Heart right ventricle (tissue), 16 donors: ENCODE results near the gene GADL1. TPM values are rescaled to one million over a fixed set of nuclear protein-coding genes. Genes with fewer than 3 reads are reported as not detected.
A peak's percentile ranks its signal among the peaks of the same experiment; 100 is the strongest.

Experiments used
- ATAC-seq, 8 donors: fragments of 200-7000 bp; cut with Tn5 transposase; one replicate each; pipeline ENCODE4 v1.9.1; 2020; ENCODE audit warnings: mild to moderate bottlenecking in 8 of 8, moderate library complexity in 8 of 8, moderate number of reproducible peaks in 1 of 8
- DNase-seq, 2 donors: peaks; one replicate each; pipeline ENCODE4 v3.0.0-alpha.2; 2020
- H3K27ac ChIP-seq, 10 donors: fragments of 200-600 bp; sonication (generic) in 2 of 10; one replicate each; pipeline versions ENCODE4 v1.5.0 to v1.8.0; 2020 to 2022; ENCODE audit warnings: mild to moderate bottlenecking in 3 of 10
- H3K27me3 ChIP-seq, 7 donors: fragments of 200-600 bp; one replicate each; pipeline ENCODE4 v1.8.0; 2021 to 2022; ENCODE audit warnings: mild to moderate bottlenecking in 2 of 7
- H3K36me3 ChIP-seq, 9 donors: fragments of 200-600 bp; sonication (generic) in 1 of 9; one replicate each; pipeline versions ENCODE4 v1.5.0 to v1.8.0; 2020 to 2022; ENCODE audit warnings: mild to moderate bottlenecking in 2 of 9
- H3K4me1 ChIP-seq, 9 donors: fragments of 200-600 bp; sonication (generic) in 1 of 9; one replicate each; pipeline versions ENCODE4 v1.5.0 to v1.8.0; 2020 to 2022; ENCODE audit warnings: mild to moderate bottlenecking in 4 of 9
- H3K4me3 ChIP-seq, 10 donors: fragments of 200-600 bp; sonication (generic) in 2 of 10; one replicate each; pipeline versions ENCODE4 v1.5.0 to v1.8.0; 2020 to 2022; ENCODE audit warnings: mild to moderate bottlenecking in 7 of 10, moderate library complexity in 2 of 10
- H3K9me3 ChIP-seq, 11 donors: fragments of 200-600 bp in 10 of 11; sonication (generic) in 2 of 11; one replicate each; pipeline versions ENCODE4 v1.5.0 to v1.8.0; 2013 to 2022; ENCODE audit warnings: mild to moderate bottlenecking in 2 of 11, control low read depth in 1 of 11, moderate library complexity in 1 of 11
- WGBS, 2 donors: extraction: QIAGEN DNeasy Blood & Tissue Kit; methylation state at CpG; one replicate each; pipeline ENCODE4 v1.1.7; 2013; ENCODE audit warnings: inconsistent platforms in 1 of 2; 5-methylcytosine and 5-hydroxymethylcytosine counted together
- intact Hi-C, 10 donors: fragments of 100-400 bp; cut with DNase I; formaldehyde crosslinking; loops; one replicate each; pipeline versions ENCODE4 v1.11.1 to v1.14.2; 2022
- polyA plus RNA-seq, 2 donors: library from polyadenylated mRNA; stranded (reverse); fragments of 200-250 nt; gene quantifications; one replicate each; pipeline ENCODE4 v1.2.3, GENCODE V29; 2013
- total RNA-seq, 10 donors: library from RNA; stranded (reverse); fragmentation: NEBNext Ultra II Directional in 3 of 10; extraction: Animal tissue kit (Norgen Biotek cat#: 25700) in 3 of 10; gene quantifications; one replicate each; pipeline versions ENCODE4 v1.2.1 to v1.2.4, GENCODE V29; 2021 to 2023
- TF ChIP-seq, protein P1 (sequence below), 9 donors: fragments of 200-600 bp; sonication (generic) in 2 of 9; IDR thresholded peaks; one replicate each; pipeline versions ENCODE4 v1.5.0 to v1.8.0; 2021 to 2022; ENCODE audit warnings: antibody characterized with exemption in 9 of 9, mild to moderate bottlenecking in 5 of 9, moderate library complexity in 1 of 9
- donor health status: Arrhythmogenic right ventricular cardiomyopathy.
- donor health status: ischemic (EF 13 %, LVEDD 7.1; RV severe dilation, severe dysfunction).
- donor health status: healthy with polysubstance abuse.
- donor health status: DM: no; HTN: yes; CAD: no.
- donor health status: DM: no; HTN: no; CAD: no.
- donor health status: ischemic (EF 25% LVEDD 6.9; RV normal size, moderate dysfunction).
- donor health status: ischemic (EF 25% LVEDD 5.7; RV mildly dilated, moderate dysfunction).
- donor health status: healthy.
- donor health status: DM: yes; HTN: yes; CAD: no.
- donor health status: Ischemic cardiomyopathy.
- donor health status: ischemic (EF 35%, LVEDD 5.7; RV mildly dilated, moderate dysfunction).
- donor health status: nonischemic (EF 11% LVEDD 7.7; RV severe dilation, severe dysfunction).
- donor health status: DM: yes; HTN: yes; CAD: no.
- donor health status: PGD.
- donor health status: ischemic (EF 29% LVEDD 5.4; RV normal size, mild dysfunction).
- donor health status: nonischemic (EF 23%, LVEDD 6.1; RV moderate dilation, normal function).

The GADL1 gene
- total and polyA plus RNA-seq, 12 donors, result 0.12 to 1.6 (median 0.40) TPM; not detected in 4

GRCh38 chr3:30847592-30847991, 46.9 kb downstream of the GADL1 start:
- H3K27me3 ChIP-seq, result no peaks in the 10 kb centered on the region
- WGBS, 2 donors, result 77 to 81% methylated on average over 3 of the region's 3 CpGs
- intact Hi-C loops, result no loop called here
- H3K4me1 ChIP-seq, result peaks cover 0 to 9% (median 0%) of the 10 kb centered on the region in 9 donors
- DNase-seq (no peak), ATAC-seq (no peak)
- TF ChIP-seq, protein P1, sequence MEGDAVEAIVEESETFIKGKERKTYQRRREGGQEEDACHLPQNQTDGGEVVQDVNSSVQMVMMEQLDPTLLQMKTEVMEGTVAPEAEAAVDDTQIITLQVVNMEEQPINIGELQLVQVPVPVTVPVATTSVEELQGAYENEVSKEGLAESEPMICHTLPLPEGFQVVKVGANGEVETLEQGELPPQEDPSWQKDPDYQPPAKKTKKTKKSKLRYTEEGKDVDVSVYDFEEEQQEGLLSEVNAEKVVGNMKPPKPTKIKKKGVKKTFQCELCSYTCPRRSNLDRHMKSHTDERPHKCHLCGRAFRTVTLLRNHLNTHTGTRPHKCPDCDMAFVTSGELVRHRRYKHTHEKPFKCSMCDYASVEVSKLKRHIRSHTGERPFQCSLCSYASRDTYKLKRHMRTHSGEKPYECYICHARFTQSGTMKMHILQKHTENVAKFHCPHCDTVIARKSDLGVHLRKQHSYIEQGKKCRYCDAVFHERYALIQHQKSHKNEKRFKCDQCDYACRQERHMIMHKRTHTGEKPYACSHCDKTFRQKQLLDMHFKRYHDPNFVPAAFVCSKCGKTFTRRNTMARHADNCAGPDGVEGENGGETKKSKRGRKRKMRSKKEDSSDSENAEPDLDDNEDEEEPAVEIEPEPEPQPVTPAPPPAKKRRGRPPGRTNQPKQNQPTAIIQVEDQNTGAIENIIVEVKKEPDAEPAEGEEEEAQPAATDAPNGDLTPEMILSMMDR (IDR thresholded peaks at IDR 0.05), result no peak
- H3K27ac ChIP-seq, result no peak overlapping the region
- no peaks in the 10 kb centered on the region for H3K9me3 ChIP-seq
- no peak overlapping the region for H3K4me3 ChIP-seq
- H3K36me3 ChIP-seq, result no peaks in the 10 kb centered on the region

GRCh38 chr3:30845606-30846005, 48.9 kb downstream of the GADL1 start:
- DNase-seq (no peak), ATAC-seq (no peak)
- intact Hi-C loops, result no loop called here
- H3K4me1 ChIP-seq, result peaks cover 0 to 9% (median 0%) of the 10 kb centered on the region in 9 donors
- H3K4me3 ChIP-seq, result no peak overlapping the region
- no peaks in the 10 kb centered on the region for H3K27me3 ChIP-seq
- TF ChIP-seq, protein P1 (IDR thresholded peaks at IDR 0.05), result no peak
- WGBS, 2 donors, result 100% methylated on average over 2 of the region's 2 CpGs
- H3K36me3 ChIP-seq, result no peaks in the 10 kb centered on the region
- H3K27ac ChIP-seq, result no peak overlapping the region
- no peaks in the 10 kb centered on the region for H3K9me3 ChIP-seq

DNA sequence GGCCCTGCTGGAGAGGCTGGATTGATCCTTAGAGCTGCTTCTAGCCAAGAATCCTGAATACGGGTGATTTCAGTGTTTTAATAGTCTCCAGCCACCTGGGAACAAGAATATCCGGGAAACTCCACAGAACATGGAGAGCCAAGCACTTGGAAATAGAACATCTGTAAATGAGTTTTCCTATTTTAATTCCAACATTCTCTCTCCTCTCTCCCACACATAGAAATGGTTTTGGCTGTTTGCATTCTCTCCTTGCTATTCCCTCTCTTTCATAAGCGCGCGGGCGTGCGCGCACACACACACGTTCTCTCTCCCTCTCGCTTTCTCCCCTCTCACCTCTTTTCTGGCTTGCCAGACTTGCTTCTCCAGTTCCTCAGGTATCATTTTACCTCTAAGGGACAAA, 50.6 kb downstream of the GADL1 start:
- Histone ChIP-seq H3K27me3 (no peaks in the 10 kb centered on the region), H3K4me1 (peaks cover 0 to 9% (median 0%) of the 10 kb centered on the region in 9 donors), H3K9me3 (no peaks in the 10 kb centered on the region), H3K27ac (no peak overlapping the region), H3K4me3 (no peak overlapping the region), H3K36me3 (no peaks in the 10 kb centered on the region)
- DNase-seq (no peak), ATAC-seq (peak in 4 of 8 donors; percentile 17 to 59 (median 44))
- TF ChIP-seq, protein P1 (IDR thresholded peaks at IDR 0.05), result no peak
- intact Hi-C loops, result no loop called here
- 84 to 86% methylated on average over 10 of the region's 10 CpGs for WGBS, 2 donors

GRCh38 chr3:30836141-30836540, 58.3 kb downstream of the GADL1 start:
- DNase-seq (no peak), ATAC-seq (no peak)
- 100% methylated on average over 1 of the region's 1 CpG for WGBS, 2 donors
- intact Hi-C loops, result no loop called here
- no peak overlapping the region for H3K27ac ChIP-seq
- H3K4me3 ChIP-seq, result no peak overlapping the region
- no peaks in the 10 kb centered on the region for H3K4me1 ChIP-seq
- TF ChIP-seq, protein P1 (IDR thresholded peaks at IDR 0.05), result no peak
- no peaks in the 10 kb centered on the region for H3K27me3 ChIP-seq
- H3K9me3 ChIP-seq, result no peaks in the 10 kb centered on the region
- no peaks in the 10 kb centered on the region for H3K36me3 ChIP-seq
